HG02870 (cell line): ENCODE results near the gene PHKA1.
"Not testable (repeated sequence)": the region's sequence is repeated elsewhere in the genome, so short reads cannot be mapped to it uniquely, and the experiment has no call there.

ENCODE experiments used
- ATAC-seq: cut with Tn5 transposase; IDR thresholded peaks from one replicate; pipeline ENCODE4 v1.9.1; 2021; ENCODE audit warnings: mild to moderate bottlenecking, moderate library complexity; ENCODE audit not compliant: unreplicated experiment

PHKA1 gene

GRCh38 chrX:72669508-72669907 is 44.6 kb downstream of the PHKA1 start:
- ATAC-seq: not testable (repeated sequence)

- no peak for ATAC-seq
These were observed 47.7 kb downstream of the PHKA1 start for GRCh38 chrX:72666451-72666850.

GRCh38 chrX:72663737-72664136 is 50.4 kb downstream of the PHKA1 start:
- no peak for ATAC-seq

GRCh38 chrX:72662020-72662747 is 51.9 kb downstream of the PHKA1 start:
- no peak for ATAC-seq

DNA sequence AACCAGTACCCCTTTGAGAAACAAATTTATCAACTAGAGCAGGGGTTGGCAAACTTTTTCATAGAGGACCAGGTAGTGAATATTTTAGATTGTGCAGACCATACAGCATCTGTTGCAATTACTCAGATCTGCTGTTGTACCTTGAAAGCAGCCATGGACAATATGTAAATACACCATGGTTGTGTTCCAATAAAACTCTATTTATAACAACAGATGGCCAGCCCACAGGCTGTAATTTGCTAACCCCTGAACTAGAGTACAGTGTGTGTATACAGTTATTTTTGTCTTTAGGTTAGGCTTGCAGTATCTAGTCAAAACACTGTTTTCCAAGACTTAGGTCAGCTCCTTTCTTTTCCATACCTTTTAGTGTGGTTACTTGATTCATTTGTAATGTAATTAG is 54.4 kb downstream of the PHKA1 start:
- ATAC-seq: no peak

- no peak for ATAC-seq
These were observed 62.0 kb downstream of the PHKA1 start for GRCh38 chrX:72652082-72652481.

DNA sequence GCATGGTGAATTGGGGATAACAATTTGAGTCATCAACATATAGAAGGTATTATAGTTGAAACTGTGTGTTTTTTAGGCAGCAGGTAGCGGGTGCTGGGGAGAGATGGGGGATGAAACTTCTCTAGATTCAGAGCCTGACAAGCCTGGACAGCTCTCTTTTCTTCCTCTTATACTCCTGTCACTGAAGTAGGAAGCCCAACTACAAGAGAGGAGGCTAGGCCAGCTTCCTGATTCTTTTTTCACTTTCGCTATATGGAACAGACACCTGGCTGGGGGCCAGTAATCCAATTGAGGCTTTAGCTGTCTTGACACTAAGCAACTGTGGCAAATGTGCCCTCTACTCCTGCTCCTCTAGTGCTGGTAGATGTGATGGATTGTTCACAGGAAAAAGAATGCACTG is 69.2 kb downstream of the PHKA1 start:
- ATAC-seq: peak; percentile 63

- ATAC-seq: no peak
These were observed 72.5 kb downstream of the PHKA1 start for GRCh38 chrX:72641611-72642010.

DNA sequence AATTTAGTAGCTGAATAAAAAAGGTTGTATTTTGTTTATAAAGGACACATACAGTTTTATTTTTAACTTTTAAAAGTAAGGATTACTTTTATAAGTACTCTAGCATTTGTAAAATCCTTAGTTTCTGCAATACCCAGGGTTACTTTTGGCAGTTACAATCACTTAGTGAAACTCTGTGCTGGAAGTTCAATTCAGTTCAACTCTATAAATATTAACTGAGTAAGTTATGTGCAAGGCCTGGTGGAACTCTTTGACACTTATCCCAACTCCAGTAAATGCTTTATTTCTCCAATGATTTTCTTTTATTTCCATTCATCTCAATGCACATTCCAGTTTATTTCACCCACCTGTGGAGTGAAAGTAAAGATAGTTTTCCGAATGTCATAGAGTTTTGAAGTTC is 78.2 kb downstream of the PHKA1 start:
- ATAC-seq: no peak

GRCh38 chrX:72634331-72634730 is 79.8 kb downstream of the PHKA1 start:
- no peak for ATAC-seq

GRCh38 chrX:72630185-72630584 is 83.9 kb downstream of the PHKA1 start:
- no peak for ATAC-seq

- no peak for ATAC-seq
These were observed 89.9 kb downstream of the PHKA1 start for GRCh38 chrX:72624194-72624593.

- peak; percentile 90 for ATAC-seq
These were observed 92.3 kb downstream of the PHKA1 start for GRCh38 chrX:72621625-72622485.

GRCh38 chrX:72621163-72621562 is 92.9 kb downstream of the PHKA1 start:
- ATAC-seq: peak; percentile 3

GRCh38 chrX:72620550-72621145 is 93.5 kb downstream of the PHKA1 start:
- ATAC-seq: peak; percentile 27

GRCh38 chrX:72609313-72609712 is 104.8 kb downstream of the PHKA1 start:
- no peak for ATAC-seq

GRCh38 chrX:72604705-72605104 is 109.4 kb downstream of the PHKA1 start:
- no peak for ATAC-seq

- ATAC-seq: no peak
These were observed 110.0 kb downstream of the PHKA1 start for GRCh38 chrX:72604112-72604511.

- not testable (repeated sequence) for ATAC-seq
These were observed 123.1 kb downstream of the PHKA1 start for GRCh38 chrX:72591038-72591437.

GRCh38 chrX:72584163-72584562 is 129.9 kb downstream of the PHKA1 start:
- ATAC-seq: no peak

DNA sequence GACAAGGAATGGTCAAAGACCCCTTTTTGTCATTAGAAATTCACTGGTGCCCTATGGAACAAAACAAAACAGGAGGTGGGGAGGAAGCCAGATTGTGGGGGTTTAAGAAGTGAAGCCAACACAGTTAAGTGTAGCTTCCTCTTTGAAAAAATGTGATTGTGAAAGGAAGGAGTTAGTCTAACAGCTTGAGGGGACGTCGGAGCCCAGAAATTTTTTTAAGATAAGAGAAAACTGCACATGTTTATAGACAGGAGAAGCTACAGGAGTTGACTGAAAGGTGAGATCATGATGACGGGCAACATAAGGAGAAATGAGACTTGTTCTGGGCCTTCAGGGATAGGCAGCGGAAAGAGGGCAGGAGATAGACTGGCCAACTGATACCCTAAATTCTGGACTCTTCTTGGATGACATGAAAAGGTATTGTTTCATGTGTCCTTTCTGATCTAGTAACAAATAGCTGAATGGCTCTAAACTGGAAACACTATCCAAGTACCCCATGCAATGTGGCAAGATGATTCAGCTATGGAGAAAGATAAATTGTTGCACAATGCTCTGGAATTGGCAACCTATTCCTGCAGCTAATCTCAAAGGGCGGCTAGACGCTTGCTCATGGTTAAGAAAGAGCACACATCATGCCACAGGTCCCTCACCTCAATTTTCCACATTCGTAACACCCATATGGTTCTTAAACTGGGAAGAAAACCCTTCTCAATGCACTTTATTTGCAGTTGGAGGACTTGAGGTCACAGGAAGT is 137.8 kb downstream of the PHKA1 start:
- no peak for ATAC-seq
